Measurements from ENCODE around the gene OR2J2. TPM values are rescaled to one million over a fixed set of nuclear protein-coding genes. Genes with fewer than 3 reads are reported as not detected.
"Not testable (repeated sequence)": the region's sequence is repeated elsewhere in the genome, so short reads cannot be mapped to it uniquely, and the experiment has no call there.

OR2J2 gene
- total RNA-seq, 1 donor = not detected

DNA sequence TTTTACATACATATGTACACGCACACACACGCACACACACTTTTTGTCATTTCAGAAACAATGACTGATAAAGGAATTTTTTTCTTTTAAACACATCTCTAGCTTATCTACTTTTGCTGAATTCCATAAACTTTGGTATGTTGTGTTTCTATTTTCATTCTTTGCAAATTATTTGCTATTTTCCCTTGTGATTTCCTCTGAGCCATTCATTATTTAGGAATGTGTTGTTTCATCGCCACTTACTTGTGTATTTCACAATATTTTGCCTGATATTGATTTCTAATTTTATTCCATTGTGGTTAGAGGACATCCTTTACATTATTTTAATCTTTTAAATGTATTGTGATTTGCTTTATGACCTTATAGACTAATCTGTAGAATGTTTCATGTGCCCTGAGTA lies 23.6 kb upstream of the OR2J2 start:
- H3K27me3 ChIP-seq (ENCODE audit: insufficient read depth, low read length) = no peaks in the 10 kb centered on the region
- no peak for DNase-seq (ENCODE audit: insufficient read length, low spot score, missing footprints)
- H3K4me3 ChIP-seq (ENCODE audit: insufficient read depth, low read length) = no peak overlapping the region
- H3K4me2 ChIP-seq (ENCODE audit: insufficient read depth, low read length) = no peak overlapping the region
- no peaks in the 10 kb centered on the region for H3K9me3 ChIP-seq (ENCODE audit: low read depth, low read length)
- no peaks in the 10 kb centered on the region for H4K20me1 ChIP-seq (ENCODE audit: insufficient read depth, low read length)
- no peak for TF ChIP-seq CTCF (IDR thresholded peaks at IDR 0.05; ENCODE audit: extremely low read depth, low read depth, low read length)
- H3K36me3 ChIP-seq (ENCODE audit: insufficient read depth, low read length) = no peaks in the 10 kb centered on the region
- no peaks in the 10 kb centered on the region for H3K79me2 ChIP-seq (ENCODE audit: insufficient read depth, low read length)
- no peak overlapping the region for H3K27ac ChIP-seq (ENCODE audit: low read depth, low read length)
- no peaks in the 10 kb centered on the region for H3K4me1 ChIP-seq (ENCODE audit: insufficient read depth, low read length)
- H2AFZ ChIP-seq (ENCODE audit: low read length) = no peak overlapping the region

- H3K27ac ChIP-seq (ENCODE audit: low read depth, low read length); H2AFZ ChIP-seq (ENCODE audit: low read length); DNase-seq (ENCODE audit: insufficient read length, low spot score, missing footprints); H3K36me3 ChIP-seq (ENCODE audit: insufficient read depth, low read length); H3K4me1 ChIP-seq (ENCODE audit: insufficient read depth, low read length); H3K4me3 ChIP-seq (ENCODE audit: insufficient read depth, low read length); H3K27me3 ChIP-seq (ENCODE audit: insufficient read depth, low read length); H3K79me2 ChIP-seq (ENCODE audit: insufficient read depth, low read length); H3K4me2 ChIP-seq (ENCODE audit: insufficient read depth, low read length); H3K9me3 ChIP-seq (ENCODE audit: low read depth, low read length); H4K20me1 ChIP-seq (ENCODE audit: insufficient read depth, low read length): not testable (repeated sequence)
Measured at GRCh38 chr6:29149444-29149843, 21.3 kb upstream of the OR2J2 start.

GRCh38 chr6:29153083-29153482 lies 17.6 kb upstream of the OR2J2 start:
- Histone ChIP-seq H3K4me3 (ENCODE audit: insufficient read depth, low read length) (no peak overlapping the region), H4K20me1 (ENCODE audit: insufficient read depth, low read length) (no peaks in the 10 kb centered on the region), H2AFZ (ENCODE audit: low read length) (no peak overlapping the region), H3K27me3 (ENCODE audit: insufficient read depth, low read length) (no peaks in the 10 kb centered on the region), H3K4me2 (ENCODE audit: insufficient read depth, low read length) (no peak overlapping the region), H3K9me3 (ENCODE audit: low read depth, low read length) (no peaks in the 10 kb centered on the region), H3K4me1 (ENCODE audit: insufficient read depth, low read length) (no peaks in the 10 kb centered on the region), H3K79me2 (ENCODE audit: insufficient read depth, low read length) (no peaks in the 10 kb centered on the region), H3K27ac (ENCODE audit: low read depth, low read length) (no peak overlapping the region), H3K36me3 (ENCODE audit: insufficient read depth, low read length) (no peaks in the 10 kb centered on the region)
- DNase-seq (ENCODE audit: insufficient read length, low spot score, missing footprints) = no peak
- TF ChIP-seq CTCF (IDR thresholded peaks at IDR 0.05; ENCODE audit: extremely low read depth, low read depth, low read length) = no peak

DNA sequence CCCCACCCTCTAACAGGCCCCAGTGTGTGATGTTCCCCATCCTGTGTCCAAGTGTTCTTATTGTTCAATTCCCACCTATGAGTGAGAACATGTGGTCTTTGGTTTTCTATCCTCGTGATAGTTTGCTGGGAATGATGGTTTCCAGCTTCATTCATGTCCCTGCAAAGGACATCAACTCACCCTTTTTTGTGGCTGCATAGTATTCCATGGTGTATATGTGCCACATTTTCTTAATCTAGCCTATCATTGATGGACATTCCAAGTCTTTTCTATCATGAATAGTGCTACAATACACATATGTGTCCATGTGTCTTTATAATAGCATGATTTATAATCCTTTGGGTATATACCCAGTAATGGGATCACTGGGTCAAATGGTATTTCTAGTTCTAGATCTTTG lies 15.5 kb upstream of the OR2J2 start:
- not testable (repeated sequence) for H3K4me3 ChIP-seq (ENCODE audit: insufficient read depth, low read length); H3K9me3 ChIP-seq (ENCODE audit: low read depth, low read length); H3K27ac ChIP-seq (ENCODE audit: low read depth, low read length); H3K79me2 ChIP-seq (ENCODE audit: insufficient read depth, low read length); H2AFZ ChIP-seq (ENCODE audit: low read length); H4K20me1 ChIP-seq (ENCODE audit: insufficient read depth, low read length); DNase-seq (ENCODE audit: insufficient read length, low spot score, missing footprints); H3K27me3 ChIP-seq (ENCODE audit: insufficient read depth, low read length); H3K4me1 ChIP-seq (ENCODE audit: insufficient read depth, low read length); H3K4me2 ChIP-seq (ENCODE audit: insufficient read depth, low read length); H3K36me3 ChIP-seq (ENCODE audit: insufficient read depth, low read length)

DNA sequence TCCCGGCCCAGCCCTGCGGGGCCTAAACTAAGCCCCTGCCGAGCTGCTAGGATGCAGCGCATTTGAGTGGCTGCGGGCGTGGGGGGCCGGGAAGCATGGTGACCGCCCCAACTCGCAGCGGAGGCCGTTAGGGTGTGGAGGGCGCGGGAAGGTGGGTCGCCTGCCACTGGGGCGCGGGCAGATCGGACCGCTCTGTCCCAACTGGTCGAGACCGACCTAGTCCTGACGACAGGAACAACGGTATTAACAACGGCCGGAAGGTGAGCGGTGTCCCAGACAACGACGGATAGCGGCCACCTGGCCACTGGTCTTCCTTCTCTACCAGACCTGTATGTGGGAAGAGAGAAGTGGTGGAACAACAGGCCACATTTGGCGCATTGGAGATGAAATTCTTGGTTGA lies 10.8 kb upstream of the OR2J2 start:
- not testable (repeated sequence) for H2AFZ ChIP-seq (ENCODE audit: low read length); H3K27me3 ChIP-seq (ENCODE audit: insufficient read depth, low read length); H3K4me2 ChIP-seq (ENCODE audit: insufficient read depth, low read length); H4K20me1 ChIP-seq (ENCODE audit: insufficient read depth, low read length); H3K27ac ChIP-seq (ENCODE audit: low read depth, low read length); DNase-seq (ENCODE audit: insufficient read length, low spot score, missing footprints); H3K9me3 ChIP-seq (ENCODE audit: low read depth, low read length); H3K4me1 ChIP-seq (ENCODE audit: insufficient read depth, low read length); H3K4me3 ChIP-seq (ENCODE audit: insufficient read depth, low read length); H3K79me2 ChIP-seq (ENCODE audit: insufficient read depth, low read length); H3K36me3 ChIP-seq (ENCODE audit: insufficient read depth, low read length)

DNA sequence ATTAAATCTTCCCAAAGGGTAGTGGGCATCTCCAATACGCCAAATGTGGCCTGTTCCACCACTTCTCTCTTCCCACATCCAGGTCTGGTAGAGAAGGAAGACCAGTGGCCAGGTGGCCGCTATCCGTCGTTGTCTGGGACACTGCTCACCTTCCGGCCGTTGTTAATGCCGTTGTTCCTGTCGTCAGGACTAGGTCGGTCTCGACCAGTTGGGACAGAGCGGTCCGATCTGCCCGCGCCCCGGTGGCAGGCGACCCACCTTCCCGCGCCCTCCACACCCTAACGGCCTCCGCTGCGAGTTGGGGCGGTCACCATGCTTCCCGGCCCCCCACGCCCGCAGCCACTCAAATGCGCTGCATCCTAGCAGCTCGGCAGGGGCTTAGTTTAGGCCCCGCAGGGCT lies 5.1 kb upstream of the OR2J2 start:
- H3K27me3 ChIP-seq (ENCODE audit: insufficient read depth, low read length) = not testable (repeated sequence)

More for the DNA sequence above, 5.1 kb upstream of the OR2J2 start:
- not testable (repeated sequence) for H3K36me3 ChIP-seq (ENCODE audit: insufficient read depth, low read length); H3K4me2 ChIP-seq (ENCODE audit: insufficient read depth, low read length); H3K79me2 ChIP-seq (ENCODE audit: insufficient read depth, low read length); H3K4me3 ChIP-seq (ENCODE audit: insufficient read depth, low read length); H3K9me3 ChIP-seq (ENCODE audit: low read depth, low read length); H3K4me1 ChIP-seq (ENCODE audit: insufficient read depth, low read length); H3K27ac ChIP-seq (ENCODE audit: low read depth, low read length); H2AFZ ChIP-seq (ENCODE audit: low read length); H4K20me1 ChIP-seq (ENCODE audit: insufficient read depth, low read length); DNase-seq (ENCODE audit: insufficient read length, low spot score, missing footprints)

All from osteoblast (primary cell).